HG03460 (cell line): ENCODE results near the gene LRP1B.

Experiments used
- ATAC-seq: cut with Tn5 transposase; IDR thresholded peaks from one replicate; pipeline ENCODE4 v1.9.1; 2021; ENCODE audit not compliant: unreplicated experiment

Gene LRP1B

GRCh38 chr2:141475801-141476200, 655.0 kb downstream of the LRP1B start:
- no peak for ATAC-seq

GRCh38 chr2:141468761-141469160, 662.1 kb downstream of the LRP1B start:
- no peak for ATAC-seq

- ATAC-seq = no peak
These were observed 663.5 kb downstream of the LRP1B start for GRCh38 chr2:141467331-141467730.

GRCh38 chr2:141464995-141465394, 665.8 kb downstream of the LRP1B start:
- no peak for ATAC-seq

- no peak for ATAC-seq
These were observed 672.5 kb downstream of the LRP1B start for GRCh38 chr2:141458351-141458750.

- no peak for ATAC-seq
These were observed 674.9 kb downstream of the LRP1B start for GRCh38 chr2:141455877-141456276.

- no peak for ATAC-seq
These were observed 675.5 kb downstream of the LRP1B start for GRCh38 chr2:141455211-141455826.

- no peak for ATAC-seq
These were observed 690.7 kb downstream of the LRP1B start for GRCh38 chr2:141440072-141440635.

- no peak for ATAC-seq
These were observed 691.3 kb downstream of the LRP1B start for GRCh38 chr2:141439524-141439923.

GRCh38 chr2:141438536-141438935, 692.3 kb downstream of the LRP1B start:
- ATAC-seq = no peak

GRCh38 chr2:141437521-141437920, 693.3 kb downstream of the LRP1B start:
- ATAC-seq = no peak

- ATAC-seq = no peak
These were observed 707.7 kb downstream of the LRP1B start for GRCh38 chr2:141423124-141423523.

GRCh38 chr2:141417246-141417797, 713.5 kb downstream of the LRP1B start:
- ATAC-seq = no peak

- no peak for ATAC-seq
These were observed 719.4 kb downstream of the LRP1B start for GRCh38 chr2:141411419-141411818.

GRCh38 chr2:141399270-141399669, 731.5 kb downstream of the LRP1B start:
- ATAC-seq = no peak

GRCh38 chr2:141393214-141393545, 737.6 kb downstream of the LRP1B start:
- no peak for ATAC-seq

GRCh38 chr2:141392517-141393213, 738.2 kb downstream of the LRP1B start:
- ATAC-seq = no peak

GRCh38 chr2:141386168-141386567, 744.6 kb downstream of the LRP1B start:
- no peak for ATAC-seq

- ATAC-seq = no peak
These were observed 746.1 kb downstream of the LRP1B start for GRCh38 chr2:141384676-141385075.

GRCh38 chr2:141381946-141382345, 748.9 kb downstream of the LRP1B start:
- no peak for ATAC-seq

GRCh38 chr2:141380008-141380979, 750.5 kb downstream of the LRP1B start:
- ATAC-seq = no peak
